Vagina (tissue), 2 donors: ENCODE data around the gene TGIF1. TPM values are rescaled to one million over a fixed set of nuclear protein-coding genes. Genes with fewer than 3 reads are reported as not detected.
A peak's percentile ranks its signal among the peaks of the same experiment; 100 is the strongest.
"Not testable (repeated sequence)": the region's sequence is repeated elsewhere in the genome, so short reads cannot be mapped to it uniquely, and the experiment has no call there.

Experiments used
- DNase-seq, 2 donors: peaks; one replicate each; pipeline ENCODE4 v3.0.0-alpha.2; 2017; ENCODE audit errors: extremely low spot score in 2 of 2
- H3K27ac ChIP-seq: fragments of 200-600 bp; sonication (generic); one replicate; pipeline ENCODE4 v1.5.1; 2019
- H3K27me3 ChIP-seq: fragments of 200-600 bp; sonication (generic); one replicate; pipeline ENCODE4 v1.5.1; 2019
- H3K36me3 ChIP-seq, 2 donors: fragments of 200-600 bp; sonication (generic); one replicate each; pipeline ENCODE4 v1.5.1; 2017 to 2019
- H3K4me1 ChIP-seq: fragments of 200-600 bp; sonication (generic); one replicate; pipeline ENCODE4 v1.5.1; 2019
- H3K4me3 ChIP-seq, 2 donors: fragments of 200-600 bp; sonication (generic); 1 replicate in 1 of 2; 2 replicates in 1 of 2; pipeline ENCODE4 v1.5.1; 2016 to 2019
- H3K9me3 ChIP-seq: fragments of 200-600 bp; sonication (generic); one replicate; pipeline ENCODE4 v1.5.1; 2019
- CTCF ChIP-seq, 3 experiments: fragments of 450-650 bp in 2 of 3; fragments of 200-600 bp in 1 of 3; sonication (generic) in 1 of 3; IDR thresholded peaks; one replicate each; pipeline ENCODE4 v1.5.1; 2017 to 2019; ENCODE audit warnings: antibody characterized with exemption in 3 of 3, mild to moderate bottlenecking in 2 of 3, moderate library complexity in 2 of 3
- POLR2A ChIP-seq, 2 donors: fragments of 450-650 bp; IDR thresholded peaks; one replicate each; pipeline ENCODE4 v1.6.1; 2017; ENCODE audit warnings: antibody characterized with exemption in 2 of 2, mild to moderate bottlenecking in 2 of 2, moderate library complexity in 2 of 2
- POLR2AphosphoS5 ChIP-seq, 2 donors: sonication (generic); formaldehyde crosslinking; IDR thresholded peaks; one replicate each; pipeline ENCODE4 v1.9.0; 2017; ENCODE audit warnings: antibody characterized with exemption in 2 of 2, mild to moderate bottlenecking in 2 of 2, low read depth in 1 of 2; ENCODE audit not compliant: insufficient read depth in 1 of 2
- intact Hi-C: fragments of 100-400 bp; cut with DNase I; formaldehyde crosslinking; loops from one replicate; pipeline ENCODE4 v1.15.1; 2023
- total RNA-seq: library from RNA; depleted of rRNA; stranded (reverse); fragments of >200 nt; gene quantifications from one replicate; pipeline ENCODE4 v1.2.3, GENCODE V29; 2016

The TGIF1 gene
- total RNA-seq, 1 donor from 2014 or later: 60.9 TPM

GRCh38 chr18:3411854-3412268, 38.1 kb upstream of the TGIF1 start:
- Histone ChIP-seq H3K27ac (peak overlapping the region; percentile 45), H3K4me1 (peaks cover 6% of the 10 kb centered on the region), H3K36me3 (no peaks in the 10 kb centered on the region), H3K27me3 (no peaks in the 10 kb centered on the region), H3K9me3 (no peaks in the 10 kb centered on the region), H3K4me3 (peak overlapping the region; percentile 35 to 41)
- intact Hi-C loops: no loop called here
- no peak for DNase-seq
- no peak for TF ChIP-seq POLR2AphosphoS5 (IDR thresholded peaks at IDR 0.05; ENCODE audit: insufficient read depth in 1 of 2, low read depth in 1 of 2)
- TF ChIP-seq CTCF (IDR thresholded peaks at IDR 0.05): no peak
- TF ChIP-seq POLR2A (IDR thresholded peaks at IDR 0.05): no peak

DNA sequence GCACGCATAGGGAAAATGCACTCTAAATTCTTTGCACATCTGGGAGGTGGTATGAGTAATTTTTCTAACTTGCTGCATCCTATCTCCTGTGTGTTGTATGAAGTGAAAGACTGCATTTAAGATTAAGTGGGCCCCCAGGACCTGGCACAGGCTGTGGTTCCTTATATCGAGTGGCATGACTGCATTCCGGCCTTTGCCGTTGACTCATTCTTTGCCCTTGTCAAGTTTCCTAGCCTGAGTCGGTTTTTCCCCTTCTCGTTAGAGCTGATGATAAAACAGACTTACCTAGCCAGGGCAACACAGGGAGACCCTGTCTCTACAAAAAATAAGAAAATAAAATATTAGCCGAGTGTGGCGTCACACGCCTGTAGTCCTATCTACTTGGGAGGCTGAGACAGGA, 37.4 kb upstream of the TGIF1 start:
- H3K9me3 ChIP-seq, DNase-seq, H3K4me3 ChIP-seq, intact Hi-C loops, H3K36me3 ChIP-seq, H3K27me3 ChIP-seq, H3K27ac ChIP-seq, H3K4me1 ChIP-seq: not testable (repeated sequence)

- TF ChIP-seq CTCF (IDR thresholded peaks at IDR 0.05) (no peak), POLR2A (IDR thresholded peaks at IDR 0.05) (no peak), POLR2AphosphoS5 (IDR thresholded peaks at IDR 0.05; ENCODE audit: insufficient read depth in 1 of 2, low read depth in 1 of 2) (no peak)
- no peak overlapping the region for H3K27ac ChIP-seq
- H3K36me3 ChIP-seq: no peaks in the 10 kb centered on the region
- no peak overlapping the region for H3K4me3 ChIP-seq
- H3K9me3 ChIP-seq: no peaks in the 10 kb centered on the region
- H3K4me1 ChIP-seq: peaks cover 6% of the 10 kb centered on the region
- no peaks in the 10 kb centered on the region for H3K27me3 ChIP-seq
- no peak for DNase-seq
- intact Hi-C loops: no loop called here
Measured at GRCh38 chr18:3415110-3415509, 34.9 kb upstream of the TGIF1 start.

DNA sequence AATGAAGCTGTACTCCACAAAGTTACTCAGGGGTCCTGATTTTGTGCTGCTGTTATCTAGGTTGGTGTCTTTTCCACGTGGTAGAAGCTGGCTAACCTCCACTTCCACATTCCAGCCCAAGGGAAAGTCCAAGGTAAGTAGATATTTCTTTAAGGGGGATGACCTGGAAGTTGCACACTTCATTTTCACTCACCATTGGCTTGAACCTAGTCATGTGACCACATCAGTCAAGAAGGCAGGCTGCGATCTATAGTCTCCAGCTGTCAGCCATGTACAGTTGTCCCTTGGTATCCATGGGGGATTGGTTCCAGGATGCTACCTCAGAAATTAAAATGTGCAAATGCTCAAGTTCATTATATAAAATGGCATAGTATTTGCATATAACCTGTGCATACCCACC, 31.9 kb upstream of the TGIF1 start:
- Histone ChIP-seq H3K4me1 (no peaks in the 10 kb centered on the region), H3K36me3 (no peaks in the 10 kb centered on the region), H3K27ac (no peak overlapping the region), H3K27me3 (no peaks in the 10 kb centered on the region), H3K4me3 (no peak overlapping the region), H3K9me3 (no peaks in the 10 kb centered on the region)
- no peak for DNase-seq
- intact Hi-C loops: no loop called here
- TF ChIP-seq CTCF (IDR thresholded peaks at IDR 0.05): no peak
- no peak for TF ChIP-seq POLR2A (IDR thresholded peaks at IDR 0.05)
- no peak for TF ChIP-seq POLR2AphosphoS5 (IDR thresholded peaks at IDR 0.05; ENCODE audit: insufficient read depth in 1 of 2, low read depth in 1 of 2)

DNA sequence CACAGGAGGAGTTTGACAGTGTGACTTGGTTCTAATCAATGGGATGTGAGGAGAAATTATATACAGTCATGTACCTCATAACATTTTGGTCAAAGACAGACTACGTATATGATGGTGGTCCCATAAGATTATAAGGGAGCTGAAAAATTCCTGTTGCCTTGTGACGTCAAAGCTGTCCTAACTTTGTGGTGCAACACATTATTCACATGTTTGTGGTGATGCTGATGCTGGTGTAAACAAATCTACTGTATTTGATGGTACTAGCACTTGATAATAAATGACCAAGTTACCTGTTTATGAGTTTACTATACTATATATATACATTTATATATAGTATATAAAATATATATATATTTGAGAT, 29.1 kb upstream of the TGIF1 start:
- no peaks in the 10 kb centered on the region for H3K27me3 ChIP-seq
- no peaks in the 10 kb centered on the region for H3K4me1 ChIP-seq
- H3K36me3 ChIP-seq: no peaks in the 10 kb centered on the region
- no peak for DNase-seq
- TF ChIP-seq POLR2A (IDR thresholded peaks at IDR 0.05): no peak
- no peak for TF ChIP-seq CTCF (IDR thresholded peaks at IDR 0.05)
- TF ChIP-seq POLR2AphosphoS5 (IDR thresholded peaks at IDR 0.05; ENCODE audit: insufficient read depth in 1 of 2, low read depth in 1 of 2): no peak
- no peaks in the 10 kb centered on the region for H3K9me3 ChIP-seq
- H3K27ac ChIP-seq: no peak overlapping the region
- no peak overlapping the region for H3K4me3 ChIP-seq
- intact Hi-C loops: no loop called here

DNA sequence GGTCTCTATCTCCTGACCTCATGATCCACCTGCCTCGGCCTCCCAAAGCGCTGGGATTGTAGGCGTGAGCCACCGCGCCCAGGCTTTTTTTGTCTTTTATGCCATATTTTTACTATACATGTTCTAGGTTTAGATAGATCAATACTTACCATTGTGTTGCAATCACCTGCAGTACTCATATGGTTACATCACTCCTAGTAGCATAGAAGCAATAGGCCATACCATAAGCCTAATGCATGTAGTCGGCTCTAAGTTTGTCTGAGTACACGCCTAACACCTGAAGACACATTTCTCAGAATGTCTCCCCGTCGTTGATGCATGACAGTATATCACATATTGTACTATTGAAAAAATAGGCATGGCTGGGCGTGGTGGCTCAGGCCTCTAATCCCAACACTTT, 27.1 kb upstream of the TGIF1 start:
- Histone ChIP-seq H3K9me3 (no peaks in the 10 kb centered on the region), H3K27me3 (no peaks in the 10 kb centered on the region), H3K4me1 (no peaks in the 10 kb centered on the region), H3K27ac (no peak overlapping the region), H3K36me3 (no peaks in the 10 kb centered on the region), H3K4me3 (no peak overlapping the region)
- TF ChIP-seq POLR2AphosphoS5 (IDR thresholded peaks at IDR 0.05; ENCODE audit: insufficient read depth in 1 of 2, low read depth in 1 of 2): no peak
- no peak for TF ChIP-seq CTCF (IDR thresholded peaks at IDR 0.05)
- no peak for TF ChIP-seq POLR2A (IDR thresholded peaks at IDR 0.05)
- no peak for DNase-seq
- intact Hi-C loops: no loop called here
